IPS-18c (cell line): Measurements from ENCODE around the gene DIO1.

ENCODE experiments used
- H3K4me3 ChIP-seq: 2 replicates; pipeline ENCODE4 v1.7.0; 2013; ENCODE audit warnings: low read depth, mild to moderate bottlenecking, low read length, moderate library complexity; ENCODE audit not compliant: insufficient read depth
- H3K9me3 ChIP-seq: one replicate; pipeline ENCODE4 v1.6.1; 2013; ENCODE audit warnings: mild to moderate bottlenecking, low read length, moderate library complexity; ENCODE audit not compliant: control insufficient read depth, insufficient read depth

Gene DIO1

GRCh38 chr1:53890522-53890941 is 3.5 kb upstream of the DIO1 start:
- Histone ChIP-seq H3K9me3 (no peaks in the 10 kb centered on the region), H3K4me3 (no peak overlapping the region)

GRCh38 chr1:53891018-53891417 is 3.0 kb upstream of the DIO1 start:
- H3K4me3 ChIP-seq = no peak overlapping the region

GRCh38 chr1:53891678-53892077 is 2.3 kb upstream of the DIO1 start:
- H3K9me3 ChIP-seq = no peaks in the 10 kb centered on the region
- no peak overlapping the region for H3K4me3 ChIP-seq

More at GRCh38 chr1:53891018-53891417, 3.0 kb upstream of the DIO1 start:
- no peaks in the 10 kb centered on the region for H3K9me3 ChIP-seq

GRCh38 chr1:53892911-53893310 is 1.1 kb upstream of the DIO1 start:
- no peaks in the 10 kb centered on the region for H3K9me3 ChIP-seq
- no peak overlapping the region for H3K4me3 ChIP-seq

GRCh38 chr1:53894644-53895043 is 657 bp downstream of the DIO1 start:
- Histone ChIP-seq H3K4me3 (no peak overlapping the region), H3K9me3 (no peaks in the 10 kb centered on the region)

- Histone ChIP-seq H3K9me3 (no peaks in the 10 kb centered on the region), H3K4me3 (no peak overlapping the region)
Measured at GRCh38 chr1:53895421-53895820, 1.4 kb downstream of the DIO1 start.

GRCh38 chr1:53896635-53897229 is 2.7 kb downstream of the DIO1 start:
- Histone ChIP-seq H3K4me3 (no peak overlapping the region), H3K9me3 (no peaks in the 10 kb centered on the region)

- Histone ChIP-seq H3K4me3 (no peak overlapping the region), H3K9me3 (no peaks in the 10 kb centered on the region)
Measured at GRCh38 chr1:53899206-53899628, 5.2 kb downstream of the DIO1 start.

- no peaks in the 10 kb centered on the region for H3K9me3 ChIP-seq
- H3K4me3 ChIP-seq = no peak overlapping the region
Measured at GRCh38 chr1:53899708-53900107, 5.7 kb downstream of the DIO1 start.

GRCh38 chr1:53902235-53903138 is 8.5 kb downstream of the DIO1 start:
- no peaks in the 10 kb centered on the region for H3K9me3 ChIP-seq
- no peak overlapping the region for H3K4me3 ChIP-seq

GRCh38 chr1:53905509-53905908 is 11.5 kb downstream of the DIO1 start:
- no peaks in the 10 kb centered on the region for H3K9me3 ChIP-seq
- H3K4me3 ChIP-seq = no peak overlapping the region

GRCh38 chr1:53906121-53906520 is 12.1 kb downstream of the DIO1 start:
- Histone ChIP-seq H3K9me3 (no peaks in the 10 kb centered on the region), H3K4me3 (no peak overlapping the region)

GRCh38 chr1:53909946-53910345 is 16.0 kb downstream of the DIO1 start:
- H3K4me3 ChIP-seq = no peak overlapping the region
- no peaks in the 10 kb centered on the region for H3K9me3 ChIP-seq

- Histone ChIP-seq H3K9me3 (no peaks in the 10 kb centered on the region), H3K4me3 (no peak overlapping the region)
Measured at GRCh38 chr1:53911442-53911841, 17.5 kb downstream of the DIO1 start.

- Histone ChIP-seq H3K9me3 (no peaks in the 10 kb centered on the region), H3K4me3 (no peak overlapping the region)
Measured at GRCh38 chr1:53913352-53914033, 19.5 kb downstream of the DIO1 start.

GRCh38 chr1:53918343-53918742 is 24.4 kb downstream of the DIO1 start:
- H3K4me3 ChIP-seq = no peak overlapping the region
- peaks cover 2% of the 10 kb centered on the region for H3K9me3 ChIP-seq

- Histone ChIP-seq H3K9me3 (peaks cover 2% of the 10 kb centered on the region), H3K4me3 (no peak overlapping the region)
Measured at GRCh38 chr1:53919675-53920066, 25.7 kb downstream of the DIO1 start.

- Histone ChIP-seq H3K4me3 (no peak overlapping the region), H3K9me3 (peaks cover 4% of the 10 kb centered on the region)
Measured at GRCh38 chr1:53927376-53927881, 33.4 kb downstream of the DIO1 start.
